Small intestine (tissue), 7 donors: ENCODE results near the gene INO80E. TPM values are rescaled to one million over a fixed set of nuclear protein-coding genes. Genes with fewer than 3 reads are reported as not detected.

Experiments used
- DNase-seq, 2 donors: peaks; one replicate each; pipeline versions ENCODE4 v3.0.0 to v3.0.0-alpha.2; 2013
- FAIRE-seq: peaks from 2 replicates; lab custom pipeline; 2012; peaks lifted over from hg19 to GRCh38; lab: Jason Lieb, UNC
- H3K27ac ChIP-seq, 3 donors: one replicate each; pipeline ENCODE4 v1.5.1; 2013; ENCODE audit warnings: low read length in 2 of 3, mild to moderate bottlenecking in 2 of 3, control low read depth in 1 of 3, inconsistent platforms in 1 of 3, low read depth in 1 of 3, moderate library complexity in 1 of 3
- H3K27me3 ChIP-seq, 3 donors: one replicate each; pipeline ENCODE4 v1.6.1; 2013; ENCODE audit warnings: low read length in 3 of 3, inconsistent platforms in 1 of 3; ENCODE audit not compliant: control insufficient read depth in 3 of 3, insufficient read depth in 3 of 3
- H3K36me3 ChIP-seq, 3 donors: one replicate each; pipeline ENCODE4 v1.6.1; 2013; ENCODE audit warnings: low read length in 3 of 3, inconsistent platforms in 1 of 3, low read depth in 1 of 3, mild to moderate bottlenecking in 1 of 3, moderate library complexity in 1 of 3; ENCODE audit not compliant: control insufficient read depth in 3 of 3, insufficient read depth in 2 of 3
- H3K4me1 ChIP-seq, 3 donors: one replicate each; pipeline ENCODE4 v1.6.1; 2013; ENCODE audit warnings: low read length in 2 of 3, inconsistent platforms in 1 of 3, low read depth in 1 of 3, mild to moderate bottlenecking in 1 of 3, moderate library complexity in 1 of 3; ENCODE audit not compliant: control insufficient read depth in 3 of 3, insufficient read depth in 2 of 3
- H3K4me3 ChIP-seq, 3 donors: one replicate each; pipeline ENCODE4 v1.5.1; 2013; ENCODE audit warnings: low read length in 3 of 3, control low read depth in 1 of 3, inconsistent platforms in 1 of 3, low read depth in 1 of 3, mild to moderate bottlenecking in 1 of 3, moderate library complexity in 1 of 3
- H3K9me3 ChIP-seq, 2 donors: one replicate each; pipeline ENCODE4 v1.6.1; 2013; ENCODE audit warnings: low read depth in 1 of 2, low read length in 1 of 2; ENCODE audit not compliant: control insufficient read depth in 2 of 2, insufficient read depth in 1 of 2
- WGBS, 3 donors: extraction: QIAGEN DNeasy Blood & Tissue Kit; methylation state at CpG; one replicate each; pipeline ENCODE4 v1.1.7; 2013; 5-methylcytosine and 5-hydroxymethylcytosine counted together
- polyA plus RNA-seq, 4 donors: library from polyadenylated mRNA; stranded (reverse) in 3 of 4; unstranded in 1 of 4; fragments of 200-250 nt in 3 of 4; fragments of 120-200 nt in 1 of 4; gene quantifications; one replicate each; pipeline versions ENCODE4 v1.2.1 to v1.2.3, GENCODE V29; 2013
- donor health status: healthy with polysubstance abuse.
- donor health status: control.
- donor health status: control.
- donor health status: Bipolar disorder and iron deficiency.
- donor health status: healthy.

The INO80E gene
- polyA plus RNA-seq, 4 donors, result 49.2 to 80.4 (median 55.9) TPM

DNA sequence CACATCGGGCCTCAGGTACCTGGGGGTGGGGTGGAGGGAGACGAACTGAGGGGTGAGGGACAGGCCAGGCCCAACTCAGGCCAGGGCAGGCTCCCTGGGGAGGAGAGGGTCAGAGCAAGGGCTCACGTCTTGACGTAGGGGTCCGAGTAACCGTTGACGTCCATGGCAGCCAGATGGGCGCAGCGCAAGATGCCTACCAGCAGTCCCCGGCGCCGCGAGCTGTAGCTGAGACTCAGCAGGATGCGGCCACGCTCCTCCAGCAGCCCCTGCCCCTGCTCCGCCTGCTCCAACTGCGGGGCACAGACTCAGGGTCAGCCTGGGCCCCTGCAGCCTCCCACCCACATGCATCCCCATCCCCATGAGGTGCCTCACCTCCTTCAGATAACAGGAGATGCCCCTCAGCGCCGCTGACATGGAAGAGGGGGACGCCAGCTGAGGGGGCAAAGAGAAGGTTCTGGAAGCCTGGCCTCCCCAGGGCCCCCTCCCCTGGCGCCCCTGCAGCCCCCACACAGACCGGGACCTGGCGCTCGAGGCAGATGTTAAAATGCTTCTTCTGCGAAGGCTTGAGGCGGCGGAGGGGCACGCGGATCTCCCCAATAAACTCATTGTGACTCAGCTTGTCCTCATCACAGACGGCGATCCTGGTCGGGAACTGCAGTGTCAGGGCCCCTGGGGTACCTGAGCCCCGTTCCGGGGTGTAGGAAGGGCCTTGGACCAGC lies 10.8 kb downstream of the INO80E start:
- Histone ChIP-seq H3K36me3 (peaks cover 0 to 46% (median under 1%) of the 10 kb centered on the region in 3 donors), H3K27me3 (peaks cover 0 to 25% (median 10%) of the 10 kb centered on the region in 3 donors), H3K4me1 (peaks cover 0 to 24% (median 2%) of the 10 kb centered on the region in 3 donors), H3K27ac (no peak overlapping the region), H3K4me3 (no peak overlapping the region), H3K9me3 (no peaks in the 10 kb centered on the region)
- DNase-seq (no peak), FAIRE-seq (no peak)
- WGBS, 3 donors, result 78 to 87% (median 84%) methylated on average over 34 of the region's 34 CpGs

DNA sequence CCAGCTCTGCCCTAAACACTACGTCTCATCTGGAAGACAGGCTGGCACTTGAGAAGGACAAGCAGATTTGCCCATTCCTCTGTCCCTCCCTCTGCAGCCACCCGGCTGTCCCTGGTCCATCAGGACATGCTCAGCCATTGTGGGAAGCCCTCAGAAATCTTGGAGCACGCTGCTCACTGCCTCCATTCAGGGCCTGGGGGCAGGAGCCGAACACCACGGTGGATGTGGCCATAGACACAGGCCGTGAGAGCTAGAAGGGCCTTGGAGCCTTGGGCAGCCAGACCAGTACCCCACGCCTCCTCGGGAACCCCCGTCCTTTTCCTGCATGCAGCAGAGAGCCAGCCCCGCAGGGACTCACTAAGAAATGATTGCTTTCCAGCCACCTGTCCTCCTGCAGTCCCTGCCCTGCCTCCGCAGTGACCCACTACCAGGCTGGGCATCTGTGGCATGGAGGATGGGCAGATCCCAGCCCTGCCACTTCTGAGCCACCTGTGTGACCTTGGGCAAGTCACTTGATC lies 11.4 kb downstream of the INO80E start:
- Histone ChIP-seq H3K4me1 (peaks cover 0 to 28% (median 2%) of the 10 kb centered on the region in 3 donors), H3K4me3 (no peak overlapping the region), H3K9me3 (no peaks in the 10 kb centered on the region), H3K36me3 (peaks cover 0 to 40% (median 0%) of the 10 kb centered on the region in 3 donors), H3K27me3 (peaks cover 0 to 31% (median 10%) of the 10 kb centered on the region in 3 donors), H3K27ac (no peak overlapping the region)
- no peak for FAIRE-seq
- 55 to 78% (median 69%) methylated on average over 10 to 11 of the region's 11 CpGs for WGBS, 3 donors
- no peak for DNase-seq

DNA sequence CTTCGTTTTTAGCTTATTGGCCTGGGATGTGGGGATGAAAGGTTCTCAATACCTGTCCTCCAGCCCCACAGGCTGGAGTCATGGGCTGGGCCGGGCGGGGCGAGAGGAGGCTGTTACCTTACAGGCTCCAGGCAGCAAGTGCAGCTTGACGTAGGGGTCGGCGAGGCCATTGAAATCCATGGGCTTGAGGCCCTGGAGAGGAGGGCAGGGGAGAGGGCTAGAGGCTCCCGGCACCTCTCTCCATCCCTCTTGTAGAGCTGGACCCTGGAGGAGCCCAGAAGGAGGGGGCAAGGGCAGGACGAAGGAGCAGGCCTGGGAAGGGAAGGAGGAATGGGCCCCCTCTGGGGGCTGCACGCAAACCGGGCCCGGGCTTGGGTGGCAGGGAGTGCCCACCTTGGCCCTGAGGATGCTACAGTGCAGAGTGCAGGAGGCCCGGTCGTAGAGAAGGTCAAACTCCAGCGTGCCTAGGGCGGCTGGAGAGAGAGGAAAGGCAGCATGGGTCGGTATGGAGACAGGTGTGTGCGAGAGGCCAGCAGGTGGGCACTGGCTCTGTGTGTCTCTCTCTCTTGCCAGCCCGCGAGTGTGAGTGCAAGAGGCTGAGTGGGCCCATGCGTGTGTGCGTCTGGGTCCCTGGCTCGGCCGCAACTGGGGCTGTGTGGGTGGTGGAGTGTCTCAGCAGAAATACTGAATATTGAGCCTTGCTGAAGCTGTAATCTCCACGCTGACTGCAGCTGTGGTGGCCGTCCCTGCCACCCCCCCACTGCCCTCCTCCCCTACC lies 13.2 kb downstream of the INO80E start:
- Histone ChIP-seq H3K36me3 (peaks cover 0 to 22% (median 0%) of the 10 kb centered on the region in 3 donors), H3K9me3 (no peaks in the 10 kb centered on the region), H3K27ac (no peak overlapping the region), H3K4me1 (peaks cover 0 to 28% (median 2%) of the 10 kb centered on the region in 3 donors), H3K4me3 (no peak overlapping the region), H3K27me3 (peaks cover 0 to 36% (median 10%) of the 10 kb centered on the region in 3 donors)
- DNase-seq (peak; percentile 31 to 34), FAIRE-seq (no peak)
- WGBS, 3 donors, result 19 to 39% (median 26%) methylated on average over 23 to 26 of the region's 26 CpGs

- Histone ChIP-seq H3K36me3 (peaks cover 0 to 17% (median 0%) of the 10 kb centered on the region in 3 donors), H3K27me3 (peaks cover 0 to 36% (median 10%) of the 10 kb centered on the region in 3 donors), H3K9me3 (no peaks in the 10 kb centered on the region), H3K4me3 (peak overlapping the region in 1 of 3 donors; percentile 40), H3K4me1 (peaks cover 0 to 27% (median 2%) of the 10 kb centered on the region in 3 donors), H3K27ac (no peak overlapping the region)
- WGBS, 3 donors, result 20 to 24% (median 20%) methylated on average over 28 to 34 of the region's 34 CpGs
- no peak for FAIRE-seq
- DNase-seq, result no peak
Observed at GRCh38 chr16:30009990-30010843, 14.2 kb downstream of the INO80E start.

- Histone ChIP-seq H3K36me3 (peaks cover 0 to 8% (median 0%) of the 10 kb centered on the region in 3 donors), H3K9me3 (no peaks in the 10 kb centered on the region), H3K27ac (no peak within 1 kb of the TSS), H3K4me1 (peaks cover 0 to 24% (median 2%) of the 10 kb centered on the region in 3 donors), H3K27me3 (peaks cover 0 to 36% (median 10%) of the 10 kb centered on the region in 3 donors), H3K4me3 (peak within 1 kb of the TSS in 2 of 3 donors; percentile 10 to 40)
- FAIRE-seq, result no peak
- 1% methylated on average over 46 to 99 of the region's 99 CpGs for WGBS, 3 donors
- DNase-seq, result peak in 1 of 2 donors; percentile 38
Observed at GRCh38 chr16:30010844-30011713, 15.0 kb downstream of the INO80E start, which contains the start of gene DOC2A. DOC2A (minus strand) TSS chr16:30011027; CDS start chr16:30010222, 805 bp downstream.

DNA sequence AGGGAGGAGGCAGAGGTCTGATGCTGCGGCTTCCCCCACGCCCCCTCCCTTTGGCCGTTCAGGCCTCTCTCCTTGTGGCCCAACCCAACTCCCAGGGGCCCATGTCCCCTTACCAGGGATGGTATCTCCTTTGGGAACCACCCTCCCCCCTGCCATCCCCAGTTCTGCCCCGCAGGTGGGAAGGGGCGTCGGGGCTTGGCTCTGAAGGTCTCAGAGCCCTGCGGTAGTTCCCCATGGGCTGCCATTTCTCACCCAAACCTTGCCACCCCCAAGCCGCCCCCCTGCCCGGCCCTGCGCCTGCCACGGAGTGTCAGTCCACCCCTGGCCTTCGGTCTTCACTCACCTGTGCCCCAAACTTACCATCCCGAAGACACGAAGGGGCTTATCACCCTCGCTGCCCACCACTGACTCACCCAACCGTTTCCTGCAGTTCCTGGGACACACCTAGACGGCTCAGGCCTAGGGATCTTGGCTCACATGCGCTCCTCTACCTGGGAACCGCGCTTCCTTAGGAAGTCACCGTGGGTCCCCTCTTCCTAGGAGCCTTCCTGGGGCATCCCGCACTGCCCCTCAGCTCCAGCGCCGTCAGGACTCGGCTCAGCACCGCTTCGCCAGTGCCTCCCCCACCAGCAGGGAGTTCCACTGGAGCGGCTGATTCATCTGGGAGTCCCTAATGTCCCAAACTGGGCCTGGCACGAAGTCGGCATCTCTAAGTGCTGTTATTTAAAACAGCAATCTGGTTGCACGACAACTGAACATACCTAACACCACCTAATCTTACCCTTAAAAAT lies 15.9 kb downstream of the INO80E start:
- Histone ChIP-seq H3K27ac (no peak overlapping the region), H3K4me1 (peaks cover 0 to 24% (median 2%) of the 10 kb centered on the region in 3 donors), H3K9me3 (no peaks in the 10 kb centered on the region), H3K27me3 (peaks cover 0 to 36% (median 10%) of the 10 kb centered on the region in 3 donors), H3K4me3 (no peak overlapping the region), H3K36me3 (peaks cover 0 to under 1% (median 0%) of the 10 kb centered on the region in 3 donors)
- WGBS, 3 donors, result 24 to 39% (median 36%) methylated on average over 30 to 31 of the region's 31 CpGs
- DNase-seq (no peak), FAIRE-seq (no peak)
